ACHN (cell line): Measurements from ENCODE around the gene DNAI2.

ENCODE experiments used
- DNase-seq: peaks from one replicate; pipeline ENCODE4 v3.0.0-alpha.2; 2015
- in situ Hi-C: cut with HindIII; loops from 2 replicates; pipeline ENCODE4 v1.10.0; 2017; ENCODE audit warnings: low sequenced_read_pairs, low pct_ligation_motif_present, low pct_unique_long_range_greater_than_20kb

Gene DNAI2

GRCh38 chr17:74274060-74274708, at the start of gene DNAI2:
DNAI2 (plus strand) TSS chr17:74274234; CDS start chr17:74281818, 7,584 bp downstream.
- DNase-seq: no peak
- in situ Hi-C loops: no loop called here

- in situ Hi-C loops: no loop called here
- DNase-seq: no peak
Measured at GRCh38 chr17:74224959-74225725, 48.9 kb upstream of the DNAI2 start.

GRCh38 chr17:74226252-74226651, 47.8 kb upstream of the DNAI2 start:
- in situ Hi-C loops: no loop called here

GRCh38 chr17:74227271-74228080, 46.6 kb upstream of the DNAI2 start:
- in situ Hi-C loops: no loop called here

More at GRCh38 chr17:74226252-74226651, 47.8 kb upstream of the DNAI2 start:
- no peak for DNase-seq

GRCh38 chr17:74228306-74228978, 45.6 kb upstream of the DNAI2 start:
- in situ Hi-C loops: no loop called here
- DNase-seq: no peak

More at GRCh38 chr17:74227271-74228080, 46.6 kb upstream of the DNAI2 start:
- no peak for DNase-seq

- in situ Hi-C loops: no loop called here
- DNase-seq: no peak
Measured at GRCh38 chr17:74230896-74231295, 43.1 kb upstream of the DNAI2 start.

- no peak for DNase-seq
- in situ Hi-C loops: no loop called here
Measured at GRCh38 chr17:74231928-74232907, 41.8 kb upstream of the DNAI2 start.

- DNase-seq: no peak
- in situ Hi-C loops: no loop called here
Measured at GRCh38 chr17:74233937-74234336, 40.1 kb upstream of the DNAI2 start.

GRCh38 chr17:74234486-74234885, 39.5 kb upstream of the DNAI2 start:
- in situ Hi-C loops: no loop called here

GRCh38 chr17:74235040-74235581, 38.9 kb upstream of the DNAI2 start:
- DNase-seq: no peak
- in situ Hi-C loops: no loop called here

More at GRCh38 chr17:74234486-74234885, 39.5 kb upstream of the DNAI2 start:
- DNase-seq: no peak

GRCh38 chr17:74235911-74236371, 38.1 kb upstream of the DNAI2 start:
- in situ Hi-C loops: no loop called here
- DNase-seq: no peak

GRCh38 chr17:74237321-74237720, 36.7 kb upstream of the DNAI2 start:
- no peak for DNase-seq

GRCh38 chr17:74239172-74239571, 34.9 kb upstream of the DNAI2 start:
- no peak for DNase-seq
- in situ Hi-C loops: no loop called here

More at GRCh38 chr17:74237321-74237720, 36.7 kb upstream of the DNAI2 start:
- in situ Hi-C loops: no loop called here

GRCh38 chr17:74240618-74241205, 33.3 kb upstream of the DNAI2 start:
- in situ Hi-C loops: no loop called here
- no peak for DNase-seq

- in situ Hi-C loops: no loop called here
Measured at GRCh38 chr17:74241431-74241830, 32.6 kb upstream of the DNAI2 start.

GRCh38 chr17:74241847-74242246, 32.2 kb upstream of the DNAI2 start:
- in situ Hi-C loops: no loop called here
- no peak for DNase-seq

More at GRCh38 chr17:74241431-74241830, 32.6 kb upstream of the DNAI2 start:
- DNase-seq: no peak
